Measurements from ENCODE around the gene CDK6.

GRCh38 chr7:92699966-92700514, 136.3 kb downstream of the CDK6 start:
- TF ChIP-seq HOXA7 (CRISPR knock-in tag; IDR thresholded peaks at IDR 0.05) (no peak), MAZ (IDR thresholded peaks at IDR 0.05; ENCODE audit: borderline replicate concordance, low read depth, low read length) (no peak), REST (IDR thresholded peaks at IDR 0.05) (no peak), HMGXB4 (CRISPR knock-in tag; IDR thresholded peaks at IDR 0.05; ENCODE audit: borderline replicate concordance) (no peak), CTCF (IDR thresholded peaks at IDR 0.05) (no peak), EP300 (IDR thresholded peaks at IDR 0.05) (no peak)

All from A549 (cell line).